ENCODE data around the gene BRPF3. TPM values are rescaled to one million over a fixed set of nuclear protein-coding genes. Genes with fewer than 3 reads are reported as not detected.

BRPF3 gene
- total RNA-seq, 4 donors from 2014 or later: 14.9 to 35.5 (median 28.2) TPM

DNA sequence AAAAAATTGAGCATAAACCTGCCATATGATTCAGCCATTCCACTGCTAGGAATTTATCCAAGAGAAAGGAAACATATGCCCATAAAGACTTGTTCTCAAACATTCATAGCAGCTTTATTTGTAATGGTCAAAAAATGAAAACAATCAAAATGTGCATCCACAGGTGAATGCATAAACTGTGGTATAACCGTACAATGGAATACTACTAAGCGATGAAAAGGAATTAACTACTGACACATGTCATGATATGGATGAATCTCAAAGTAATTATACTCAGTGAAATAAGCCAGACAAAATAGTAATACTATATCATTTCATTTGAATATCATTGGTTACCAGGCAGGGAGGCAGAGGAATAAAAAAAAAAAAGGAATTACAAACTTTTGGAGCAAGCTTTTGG, 25.8 kb upstream of the BRPF3 start:
- no peak for ATAC-seq
- H3K9me3 ChIP-seq: no peaks in the 10 kb centered on the region
- intact Hi-C loops (cut with DNase I; ENCODE audit: low total_unique reads): no loop called here
- no peak overlapping the region for H3K27ac ChIP-seq
- H3K27me3 ChIP-seq: no peaks in the 10 kb centered on the region
- H3K36me3 ChIP-seq: no peaks in the 10 kb centered on the region
- H3K4me1 ChIP-seq: no peaks in the 10 kb centered on the region
- TF ChIP-seq, protein P1, sequence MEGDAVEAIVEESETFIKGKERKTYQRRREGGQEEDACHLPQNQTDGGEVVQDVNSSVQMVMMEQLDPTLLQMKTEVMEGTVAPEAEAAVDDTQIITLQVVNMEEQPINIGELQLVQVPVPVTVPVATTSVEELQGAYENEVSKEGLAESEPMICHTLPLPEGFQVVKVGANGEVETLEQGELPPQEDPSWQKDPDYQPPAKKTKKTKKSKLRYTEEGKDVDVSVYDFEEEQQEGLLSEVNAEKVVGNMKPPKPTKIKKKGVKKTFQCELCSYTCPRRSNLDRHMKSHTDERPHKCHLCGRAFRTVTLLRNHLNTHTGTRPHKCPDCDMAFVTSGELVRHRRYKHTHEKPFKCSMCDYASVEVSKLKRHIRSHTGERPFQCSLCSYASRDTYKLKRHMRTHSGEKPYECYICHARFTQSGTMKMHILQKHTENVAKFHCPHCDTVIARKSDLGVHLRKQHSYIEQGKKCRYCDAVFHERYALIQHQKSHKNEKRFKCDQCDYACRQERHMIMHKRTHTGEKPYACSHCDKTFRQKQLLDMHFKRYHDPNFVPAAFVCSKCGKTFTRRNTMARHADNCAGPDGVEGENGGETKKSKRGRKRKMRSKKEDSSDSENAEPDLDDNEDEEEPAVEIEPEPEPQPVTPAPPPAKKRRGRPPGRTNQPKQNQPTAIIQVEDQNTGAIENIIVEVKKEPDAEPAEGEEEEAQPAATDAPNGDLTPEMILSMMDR (IDR thresholded peaks at IDR 0.05 in 4 of 5, conservative IDR thresholded peaks at IDR 0.05 in 1 of 5): no peak
- TF ChIP-seq POLR2A (IDR thresholded peaks at IDR 0.05): no peak
- no peak for DNase-seq
- H3K4me3 ChIP-seq: no peak overlapping the region
- in situ Hi-C loops (cut with MboI; ENCODE audit: low sequenced_read_pairs in 4 of 4): no loop called here

DNA sequence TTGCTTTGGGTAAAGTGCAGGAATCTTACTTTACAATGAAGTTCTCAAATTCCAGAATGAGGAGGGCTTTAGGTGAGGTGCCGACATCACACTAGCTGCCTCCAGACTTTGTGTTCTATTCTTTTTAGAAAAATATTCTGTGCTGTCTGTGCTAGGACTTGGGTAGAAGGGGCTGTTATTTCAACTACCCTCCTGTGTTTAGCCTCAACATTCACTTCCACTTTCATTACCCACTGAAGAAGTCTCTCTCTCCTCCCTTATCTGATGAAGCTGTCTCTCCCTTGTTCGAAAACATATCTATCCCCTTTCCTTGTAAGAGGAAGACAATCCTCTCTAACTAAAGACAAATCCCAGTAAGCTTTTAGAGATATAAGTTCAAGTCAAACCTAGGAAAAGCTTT, 25.0 kb upstream of the BRPF3 start:
- Histone ChIP-seq H3K9me3 (no peaks in the 10 kb centered on the region), H3K27ac (no peak overlapping the region), H3K4me3 (no peak overlapping the region), H3K36me3 (no peaks in the 10 kb centered on the region), H3K4me1 (no peaks in the 10 kb centered on the region), H3K27me3 (no peaks in the 10 kb centered on the region)
- intact Hi-C loops (cut with DNase I; ENCODE audit: low total_unique reads) (no loop called here), in situ Hi-C loops (cut with MboI; ENCODE audit: low sequenced_read_pairs in 4 of 4) (no loop called here)
- no peak for ATAC-seq
- DNase-seq: no peak
- TF ChIP-seq POLR2A (IDR thresholded peaks at IDR 0.05): no peak
- TF ChIP-seq, protein P1 (IDR thresholded peaks at IDR 0.05 in 4 of 5, conservative IDR thresholded peaks at IDR 0.05 in 1 of 5): no peak

DNA sequence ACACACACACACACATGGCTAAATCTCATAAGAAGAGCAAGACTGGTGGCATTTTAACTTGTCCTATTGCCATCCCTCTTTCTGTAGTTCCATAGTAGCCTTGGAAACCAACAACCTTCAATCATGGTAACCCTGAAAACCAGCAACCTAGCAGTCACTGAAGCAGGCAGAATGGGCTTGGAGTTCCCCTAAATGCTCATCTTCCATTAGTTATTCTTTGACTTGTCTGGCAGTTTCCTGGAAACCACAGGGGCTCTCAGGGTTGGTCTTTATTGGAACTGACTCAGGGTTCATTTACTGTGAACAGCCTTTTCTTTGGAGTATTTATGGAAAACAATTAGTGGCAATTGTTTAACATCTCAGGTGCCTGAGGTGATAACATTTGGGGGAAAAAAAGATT, 19.4 kb upstream of the BRPF3 start:
- TF ChIP-seq POLR2A (IDR thresholded peaks at IDR 0.05): no peak
- TF ChIP-seq, protein P1 (IDR thresholded peaks at IDR 0.05 in 4 of 5, conservative IDR thresholded peaks at IDR 0.05 in 1 of 5): no peak
- H3K36me3 ChIP-seq: no peaks in the 10 kb centered on the region
- no peaks in the 10 kb centered on the region for H3K4me1 ChIP-seq
- DNase-seq (no peak), ATAC-seq (no peak)
- no peak overlapping the region for H3K4me3 ChIP-seq
- no peak overlapping the region for H3K27ac ChIP-seq
- intact Hi-C loops (cut with DNase I; ENCODE audit: low total_unique reads): no loop called here
- no peaks in the 10 kb centered on the region for H3K27me3 ChIP-seq
- in situ Hi-C loops (cut with MboI; ENCODE audit: low sequenced_read_pairs in 4 of 4): no loop called here
- no peaks in the 10 kb centered on the region for H3K9me3 ChIP-seq

DNA sequence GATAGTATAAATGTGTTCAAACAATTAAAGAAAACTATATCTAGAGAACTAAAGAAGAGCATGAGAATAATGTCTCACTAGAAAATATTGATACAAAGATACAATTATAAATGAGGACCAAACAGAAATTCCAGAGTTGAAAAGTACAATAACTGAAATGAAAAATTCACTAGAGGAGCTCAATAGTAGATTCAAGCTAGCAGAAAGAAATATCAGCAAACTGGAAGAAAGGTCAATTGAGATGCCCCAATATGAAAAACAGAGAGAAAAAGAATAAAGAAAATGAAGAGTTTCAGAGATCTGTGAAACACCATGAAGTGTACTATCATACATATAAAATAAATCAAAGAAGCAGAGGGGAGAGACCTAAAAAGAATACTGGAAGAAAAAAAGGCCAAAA, 18.0 kb upstream of the BRPF3 start:
- no peak for TF ChIP-seq POLR2A (IDR thresholded peaks at IDR 0.05)
- TF ChIP-seq, protein P1 (IDR thresholded peaks at IDR 0.05 in 4 of 5, conservative IDR thresholded peaks at IDR 0.05 in 1 of 5): no peak
- Histone ChIP-seq H3K36me3 (no peaks in the 10 kb centered on the region), H3K4me1 (no peaks in the 10 kb centered on the region), H3K4me3 (no peak overlapping the region), H3K27me3 (no peaks in the 10 kb centered on the region), H3K27ac (no peak overlapping the region), H3K9me3 (no peaks in the 10 kb centered on the region)
- DNase-seq (no peak), ATAC-seq (no peak)
- intact Hi-C loops (cut with DNase I; ENCODE audit: low total_unique reads) (no loop called here), in situ Hi-C loops (cut with MboI; ENCODE audit: low sequenced_read_pairs in 4 of 4) (no loop called here)

DNA sequence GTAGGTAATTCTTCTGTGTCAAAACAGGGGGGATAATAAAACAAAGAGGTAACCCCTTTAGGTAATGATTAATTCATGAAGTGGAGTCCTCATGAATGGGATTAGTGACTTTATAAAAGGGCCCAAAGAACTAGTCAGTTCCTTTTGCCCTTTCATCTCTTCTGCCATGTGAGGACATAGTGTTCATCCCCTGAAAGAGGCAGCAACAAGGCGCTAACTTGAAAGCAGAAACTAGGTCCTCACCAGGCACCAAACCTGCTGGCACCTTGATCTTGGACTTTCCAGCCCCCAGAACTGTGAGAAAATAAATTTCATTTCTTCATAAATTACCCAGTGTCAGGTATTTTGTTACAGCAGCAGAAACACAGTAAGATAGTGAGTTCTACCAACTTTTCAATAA, 16.4 kb upstream of the BRPF3 start:
- in situ Hi-C loops (cut with MboI; ENCODE audit: low sequenced_read_pairs in 4 of 4): loop anchor here in 1 of 4 donors (10.0 kb wide), 1 partner anchor 45 kb away; the partner anchor contains the start of gene MAPK13
- H3K36me3 ChIP-seq: no peaks in the 10 kb centered on the region
- H3K27ac ChIP-seq: no peak overlapping the region
- intact Hi-C loops (cut with DNase I; ENCODE audit: low total_unique reads): no loop called here
- ATAC-seq (no peak), DNase-seq (no peak)
- no peak overlapping the region for H3K4me3 ChIP-seq
- no peaks in the 10 kb centered on the region for H3K4me1 ChIP-seq
- TF ChIP-seq, protein P1 (IDR thresholded peaks at IDR 0.05 in 4 of 5, conservative IDR thresholded peaks at IDR 0.05 in 1 of 5): no peak
- no peak for TF ChIP-seq POLR2A (IDR thresholded peaks at IDR 0.05)
- no peaks in the 10 kb centered on the region for H3K27me3 ChIP-seq
- H3K9me3 ChIP-seq: no peaks in the 10 kb centered on the region

Measured in gastrocnemius medialis (tissue), 4 donors.